ENCODE results near the gene FNIP1. TPM values are rescaled to one million over a fixed set of nuclear protein-coding genes. Genes with fewer than 3 reads are reported as not detected.

Gene FNIP1
- total and polyA plus RNA-seq, 2 of the 13 experiments (the other 11 are each of a cell fraction or from before 2014, with no cell fraction given) = 10.9 to 29.3 TPM

DNA sequence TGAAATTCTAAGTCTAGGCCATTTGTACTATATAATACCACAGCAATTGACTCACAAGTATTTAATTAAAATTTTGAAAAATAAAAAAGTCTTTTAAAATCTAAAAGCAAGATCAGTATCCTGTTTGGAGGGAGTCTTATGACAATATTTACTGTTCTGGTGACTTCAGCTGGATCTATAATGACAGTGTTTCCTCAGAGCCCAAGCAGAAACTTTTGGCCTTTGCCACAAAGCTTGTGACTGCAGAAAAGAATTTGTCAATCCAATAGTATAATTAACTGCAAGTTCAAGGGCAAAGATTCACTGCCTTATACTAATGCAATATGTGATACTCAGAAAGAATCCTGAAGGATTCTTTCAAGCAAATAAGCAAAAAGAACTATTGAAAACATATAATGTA is 112.2 kb downstream of the FNIP1 start (continued):
- TF ChIP-seq, protein P1, sequence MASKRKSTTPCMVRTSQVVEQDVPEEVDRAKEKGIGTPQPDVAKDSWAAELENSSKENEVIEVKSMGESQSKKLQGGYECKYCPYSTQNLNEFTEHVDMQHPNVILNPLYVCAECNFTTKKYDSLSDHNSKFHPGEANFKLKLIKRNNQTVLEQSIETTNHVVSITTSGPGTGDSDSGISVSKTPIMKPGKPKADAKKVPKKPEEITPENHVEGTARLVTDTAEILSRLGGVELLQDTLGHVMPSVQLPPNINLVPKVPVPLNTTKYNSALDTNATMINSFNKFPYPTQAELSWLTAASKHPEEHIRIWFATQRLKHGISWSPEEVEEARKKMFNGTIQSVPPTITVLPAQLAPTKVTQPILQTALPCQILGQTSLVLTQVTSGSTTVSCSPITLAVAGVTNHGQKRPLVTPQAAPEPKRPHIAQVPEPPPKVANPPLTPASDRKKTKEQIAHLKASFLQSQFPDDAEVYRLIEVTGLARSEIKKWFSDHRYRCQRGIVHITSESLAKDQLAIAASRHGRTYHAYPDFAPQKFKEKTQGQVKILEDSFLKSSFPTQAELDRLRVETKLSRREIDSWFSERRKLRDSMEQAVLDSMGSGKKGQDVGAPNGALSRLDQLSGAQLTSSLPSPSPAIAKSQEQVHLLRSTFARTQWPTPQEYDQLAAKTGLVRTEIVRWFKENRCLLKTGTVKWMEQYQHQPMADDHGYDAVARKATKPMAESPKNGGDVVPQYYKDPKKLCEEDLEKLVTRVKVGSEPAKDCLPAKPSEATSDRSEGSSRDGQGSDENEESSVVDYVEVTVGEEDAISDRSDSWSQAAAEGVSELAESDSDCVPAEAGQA (IDR thresholded peaks at IDR 0.05; ENCODE audit: low read depth) = no peak
- TF ChIP-seq, protein P1 (CRISPR knock-in tag; IDR thresholded peaks at IDR 0.05; ENCODE audit: borderline replicate concordance) = no peak
- TF ChIP-seq NCOR1 (IDR thresholded peaks at IDR 0.05; ENCODE audit: borderline replicate concordance, low read length) (peak; percentile 32; the same call in 1 of the 2 replicates), ZNF629 (CRISPR knock-in tag; conservative IDR thresholded peaks at IDR 0.05) (no peak), ZNF747 (CRISPR knock-in tag; IDR thresholded peaks at IDR 0.05; ENCODE audit: borderline replicate concordance) (no peak), SMAD9 (CRISPR knock-in tag; IDR thresholded peaks at IDR 0.05) (no peak), SOX13 (IDR thresholded peaks at IDR 0.05) (no peak), SOX13 (CRISPR knock-in tag; conservative IDR thresholded peaks at IDR 0.05 in 1 of 2, IDR thresholded peaks at IDR 0.05 in 1 of 2) (peak in 1 of 2 experiments; percentile 11; a peak in 1 of 4 replicates), CEBPG (CRISPR knock-in tag; IDR thresholded peaks at IDR 0.05) (0 out of 2 replicates have a peak, but pooled peaks have one; percentile 27), PPARG (CRISPR knock-in tag; conservative IDR thresholded peaks at IDR 0.05) (peak; percentile 66; the same call in 1 of the 2 replicates), FOXM1 (CRISPR knock-in tag; IDR thresholded peaks at IDR 0.05) (no peak), RBM39 (IDR thresholded peaks at IDR 0.05; ENCODE audit: low read depth, low read length, poor library complexity, severe bottlenecking) (no peak), ONECUT2 (CRISPR knock-in tag; IDR thresholded peaks at IDR 0.05) (0 out of 2 replicates have a peak, but pooled peaks have one; percentile 18), HCFC1 (IDR thresholded peaks at IDR 0.05; ENCODE audit: low read depth, low read length) (no peak), ZNF225 (CRISPR knock-in tag; IDR thresholded peaks at IDR 0.05) (no peak), RAD21 (CRISPR knock-in tag; IDR thresholded peaks at IDR 0.05) (no peak)
- TF ChIP-seq, protein P2, sequence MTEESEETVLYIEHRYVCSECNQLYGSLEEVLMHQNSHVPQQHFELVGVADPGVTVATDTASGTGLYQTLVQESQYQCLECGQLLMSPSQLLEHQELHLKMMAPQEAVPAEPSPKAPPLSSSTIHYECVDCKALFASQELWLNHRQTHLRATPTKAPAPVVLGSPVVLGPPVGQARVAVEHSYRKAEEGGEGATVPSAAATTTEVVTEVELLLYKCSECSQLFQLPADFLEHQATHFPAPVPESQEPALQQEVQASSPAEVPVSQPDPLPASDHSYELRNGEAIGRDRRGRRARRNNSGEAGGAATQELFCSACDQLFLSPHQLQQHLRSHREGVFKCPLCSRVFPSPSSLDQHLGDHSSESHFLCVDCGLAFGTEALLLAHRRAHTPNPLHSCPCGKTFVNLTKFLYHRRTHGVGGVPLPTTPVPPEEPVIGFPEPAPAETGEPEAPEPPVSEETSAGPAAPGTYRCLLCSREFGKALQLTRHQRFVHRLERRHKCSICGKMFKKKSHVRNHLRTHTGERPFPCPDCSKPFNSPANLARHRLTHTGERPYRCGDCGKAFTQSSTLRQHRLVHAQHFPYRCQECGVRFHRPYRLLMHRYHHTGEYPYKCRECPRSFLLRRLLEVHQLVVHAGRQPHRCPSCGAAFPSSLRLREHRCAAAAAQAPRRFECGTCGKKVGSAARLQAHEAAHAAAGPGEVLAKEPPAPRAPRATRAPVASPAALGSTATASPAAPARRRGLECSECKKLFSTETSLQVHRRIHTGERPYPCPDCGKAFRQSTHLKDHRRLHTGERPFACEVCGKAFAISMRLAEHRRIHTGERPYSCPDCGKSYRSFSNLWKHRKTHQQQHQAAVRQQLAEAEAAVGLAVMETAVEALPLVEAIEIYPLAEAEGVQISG (CRISPR knock-in tag; IDR thresholded peaks at IDR 0.05) = no peak
- TF ChIP-seq, protein P3, sequence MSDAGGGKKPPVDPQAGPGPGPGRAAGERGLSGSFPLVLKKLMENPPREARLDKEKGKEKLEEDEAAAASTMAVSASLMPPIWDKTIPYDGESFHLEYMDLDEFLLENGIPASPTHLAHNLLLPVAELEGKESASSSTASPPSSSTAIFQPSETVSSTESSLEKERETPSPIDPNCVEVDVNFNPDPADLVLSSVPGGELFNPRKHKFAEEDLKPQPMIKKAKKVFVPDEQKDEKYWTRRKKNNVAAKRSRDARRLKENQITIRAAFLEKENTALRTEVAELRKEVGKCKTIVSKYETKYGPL (CRISPR knock-in tag; IDR thresholded peaks at IDR 0.05) = no peak
- TF ChIP-seq, protein P4, sequence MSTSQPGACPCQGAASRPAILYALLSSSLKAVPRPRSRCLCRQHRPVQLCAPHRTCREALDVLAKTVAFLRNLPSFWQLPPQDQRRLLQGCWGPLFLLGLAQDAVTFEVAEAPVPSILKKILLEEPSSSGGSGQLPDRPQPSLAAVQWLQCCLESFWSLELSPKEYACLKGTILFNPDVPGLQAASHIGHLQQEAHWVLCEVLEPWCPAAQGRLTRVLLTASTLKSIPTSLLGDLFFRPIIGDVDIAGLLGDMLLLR (CRISPR knock-in tag; IDR thresholded peaks at IDR 0.05) = no peak
- TF ChIP-seq, protein P5, sequence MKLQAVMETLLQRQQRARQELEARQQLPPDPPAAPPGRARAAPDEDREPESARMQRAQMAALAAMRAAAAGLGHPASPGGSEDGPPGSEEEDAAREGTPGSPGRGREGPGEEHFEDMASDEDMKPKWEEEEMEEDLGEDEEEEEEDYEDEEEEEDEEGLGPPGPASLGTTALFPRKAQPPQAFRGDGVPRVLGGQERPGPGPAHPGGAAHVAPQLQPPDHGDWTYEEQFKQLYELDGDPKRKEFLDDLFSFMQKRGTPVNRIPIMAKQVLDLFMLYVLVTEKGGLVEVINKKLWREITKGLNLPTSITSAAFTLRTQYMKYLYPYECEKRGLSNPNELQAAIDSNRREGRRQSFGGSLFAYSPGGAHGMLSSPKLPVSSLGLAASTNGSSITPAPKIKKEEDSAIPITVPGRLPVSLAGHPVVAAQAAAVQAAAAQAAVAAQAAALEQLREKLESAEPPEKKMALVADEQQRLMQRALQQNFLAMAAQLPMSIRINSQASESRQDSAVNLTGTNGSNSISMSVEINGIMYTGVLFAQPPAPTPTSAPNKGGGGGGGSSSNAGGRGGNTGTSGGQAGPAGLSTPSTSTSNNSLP (IDR thresholded peaks at IDR 0.05; ENCODE audit: low read depth, low read length) = peak; percentile 76

All from HepG2 (cell line).